Measurements from ENCODE around the gene WNT3A.

DNA sequence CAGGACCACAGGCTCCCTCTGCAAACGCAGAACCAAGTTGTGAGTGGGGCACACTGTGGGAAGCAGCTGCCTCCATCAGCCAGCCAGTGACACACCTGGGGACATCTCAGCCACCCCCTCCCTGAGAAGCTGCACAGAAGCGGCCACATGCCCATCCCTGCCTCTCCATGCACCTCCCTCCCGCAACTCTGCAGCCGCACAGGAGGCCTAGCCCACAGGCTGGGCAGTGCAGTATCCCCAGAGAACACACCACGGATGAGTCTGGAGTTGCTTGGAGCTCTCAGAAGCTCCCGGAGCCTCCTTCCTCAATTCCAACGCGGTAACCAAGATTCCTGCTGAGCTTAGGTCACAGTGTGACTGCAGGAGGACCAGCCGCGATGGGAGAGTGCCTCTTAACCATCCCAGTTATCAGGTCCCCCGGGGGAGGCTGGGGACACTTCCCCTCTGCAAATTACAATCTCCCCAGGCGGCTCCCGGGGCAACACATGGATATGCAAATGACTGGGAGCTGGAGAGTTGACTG lies 1.2 kb upstream of the WNT3A start:
- TF ChIP-seq, protein P1, sequence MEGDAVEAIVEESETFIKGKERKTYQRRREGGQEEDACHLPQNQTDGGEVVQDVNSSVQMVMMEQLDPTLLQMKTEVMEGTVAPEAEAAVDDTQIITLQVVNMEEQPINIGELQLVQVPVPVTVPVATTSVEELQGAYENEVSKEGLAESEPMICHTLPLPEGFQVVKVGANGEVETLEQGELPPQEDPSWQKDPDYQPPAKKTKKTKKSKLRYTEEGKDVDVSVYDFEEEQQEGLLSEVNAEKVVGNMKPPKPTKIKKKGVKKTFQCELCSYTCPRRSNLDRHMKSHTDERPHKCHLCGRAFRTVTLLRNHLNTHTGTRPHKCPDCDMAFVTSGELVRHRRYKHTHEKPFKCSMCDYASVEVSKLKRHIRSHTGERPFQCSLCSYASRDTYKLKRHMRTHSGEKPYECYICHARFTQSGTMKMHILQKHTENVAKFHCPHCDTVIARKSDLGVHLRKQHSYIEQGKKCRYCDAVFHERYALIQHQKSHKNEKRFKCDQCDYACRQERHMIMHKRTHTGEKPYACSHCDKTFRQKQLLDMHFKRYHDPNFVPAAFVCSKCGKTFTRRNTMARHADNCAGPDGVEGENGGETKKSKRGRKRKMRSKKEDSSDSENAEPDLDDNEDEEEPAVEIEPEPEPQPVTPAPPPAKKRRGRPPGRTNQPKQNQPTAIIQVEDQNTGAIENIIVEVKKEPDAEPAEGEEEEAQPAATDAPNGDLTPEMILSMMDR (IDR thresholded peaks at IDR 0.05) = no peak
- TF ChIP-seq POLR2A (IDR thresholded peaks at IDR 0.05) = no peak

All from transverse colon (tissue), 3 donors.